Measurements from ENCODE around the gene GSKIP.

GSKIP gene

GRCh38 chr14:96363751-96364336 is 518 bp downstream of the GSKIP start:
- Histone ChIP-seq H3K36me3 (no peaks in the 10 kb centered on the region), H3K27ac (peak overlapping the region; percentile 94), H3K27me3 (no peaks in the 10 kb centered on the region), H3K4me3 (ENCODE audit: low read depth in 1 of 2, low read length in 1 of 2) (peak overlapping the region; percentile 97), H3K9me3 (no peaks in the 10 kb centered on the region), H3K4me1 (ENCODE audit: control insufficient read depth in 1 of 2, insufficient read depth in 1 of 2, low read depth in 1 of 2, low read length in 1 of 2) (peaks cover 34 to 37% of the 10 kb centered on the region in 2 experiments)
- TF ChIP-seq, protein P1, sequence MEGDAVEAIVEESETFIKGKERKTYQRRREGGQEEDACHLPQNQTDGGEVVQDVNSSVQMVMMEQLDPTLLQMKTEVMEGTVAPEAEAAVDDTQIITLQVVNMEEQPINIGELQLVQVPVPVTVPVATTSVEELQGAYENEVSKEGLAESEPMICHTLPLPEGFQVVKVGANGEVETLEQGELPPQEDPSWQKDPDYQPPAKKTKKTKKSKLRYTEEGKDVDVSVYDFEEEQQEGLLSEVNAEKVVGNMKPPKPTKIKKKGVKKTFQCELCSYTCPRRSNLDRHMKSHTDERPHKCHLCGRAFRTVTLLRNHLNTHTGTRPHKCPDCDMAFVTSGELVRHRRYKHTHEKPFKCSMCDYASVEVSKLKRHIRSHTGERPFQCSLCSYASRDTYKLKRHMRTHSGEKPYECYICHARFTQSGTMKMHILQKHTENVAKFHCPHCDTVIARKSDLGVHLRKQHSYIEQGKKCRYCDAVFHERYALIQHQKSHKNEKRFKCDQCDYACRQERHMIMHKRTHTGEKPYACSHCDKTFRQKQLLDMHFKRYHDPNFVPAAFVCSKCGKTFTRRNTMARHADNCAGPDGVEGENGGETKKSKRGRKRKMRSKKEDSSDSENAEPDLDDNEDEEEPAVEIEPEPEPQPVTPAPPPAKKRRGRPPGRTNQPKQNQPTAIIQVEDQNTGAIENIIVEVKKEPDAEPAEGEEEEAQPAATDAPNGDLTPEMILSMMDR (IDR thresholded peaks at IDR 0.05): no peak

- Histone ChIP-seq H3K4me3 (ENCODE audit: low read depth in 1 of 2, low read length in 1 of 2) (no peak overlapping the region), H3K36me3 (no peaks in the 10 kb centered on the region), H3K4me1 (ENCODE audit: control insufficient read depth in 1 of 2, insufficient read depth in 1 of 2, low read depth in 1 of 2, low read length in 1 of 2) (peaks cover 34 to 37% of the 10 kb centered on the region in 2 experiments), H3K9me3 (no peaks in the 10 kb centered on the region), H3K27ac (no peak overlapping the region), H3K27me3 (no peaks in the 10 kb centered on the region)
- TF ChIP-seq, protein P1 (IDR thresholded peaks at IDR 0.05): no peak
These were observed 1.6 kb downstream of the GSKIP start for GRCh38 chr14:96364962-96365361.

DNA sequence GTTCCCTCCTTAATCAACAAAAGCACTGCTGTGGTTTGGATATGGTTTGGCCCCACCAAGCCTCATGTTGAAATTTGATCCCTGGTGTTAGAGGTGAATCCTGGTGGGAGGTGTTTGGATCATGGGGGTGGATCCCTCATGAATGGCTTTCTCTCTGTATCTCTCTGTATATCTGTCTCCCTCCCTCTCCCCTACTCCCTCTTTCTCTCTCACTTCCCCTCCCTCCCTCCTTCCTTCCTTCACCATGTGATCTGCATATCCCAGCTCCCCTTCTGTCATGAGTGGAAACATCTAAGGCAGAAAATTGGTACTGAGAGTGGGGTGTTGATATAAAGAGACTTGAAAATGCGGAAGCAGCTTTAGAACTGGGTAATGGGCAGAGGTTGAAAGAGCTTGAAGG is 5.2 kb downstream of the GSKIP start:
- no peaks in the 10 kb centered on the region for H3K36me3 ChIP-seq
- H3K4me1 ChIP-seq (ENCODE audit: control insufficient read depth in 1 of 2, insufficient read depth in 1 of 2, low read depth in 1 of 2, low read length in 1 of 2): peaks cover 15 to 19% of the 10 kb centered on the region in 2 experiments
- TF ChIP-seq, protein P1 (IDR thresholded peaks at IDR 0.05): no peak
- H3K27ac ChIP-seq: no peak overlapping the region
- no peaks in the 10 kb centered on the region for H3K9me3 ChIP-seq
- no peak overlapping the region for H3K4me3 ChIP-seq (ENCODE audit: low read depth in 1 of 2, low read length in 1 of 2)
- no peaks in the 10 kb centered on the region for H3K27me3 ChIP-seq

- Histone ChIP-seq H3K4me1 (ENCODE audit: control insufficient read depth in 1 of 2, insufficient read depth in 1 of 2, low read depth in 1 of 2, low read length in 1 of 2) (peaks cover 0 to under 1% of the 10 kb centered on the region in 2 experiments), H3K36me3 (peaks cover under 1% of the 10 kb centered on the region), H3K4me3 (ENCODE audit: low read depth in 1 of 2, low read length in 1 of 2) (no peak overlapping the region), H3K27ac (no peak overlapping the region), H3K9me3 (no peaks in the 10 kb centered on the region), H3K27me3 (no peaks in the 10 kb centered on the region)
- TF ChIP-seq, protein P1 (IDR thresholded peaks at IDR 0.05): no peak
These were observed 7.2 kb downstream of the GSKIP start for GRCh38 chr14:96370528-96370927.

- H3K27me3 ChIP-seq: no peaks in the 10 kb centered on the region
- TF ChIP-seq, protein P1 (IDR thresholded peaks at IDR 0.05): no peak
These were observed 10.2 kb downstream of the GSKIP start for GRCh38 chr14:96373538-96373937.

More at GRCh38 chr14:96373538-96373937, 10.2 kb downstream of the GSKIP start:
- Histone ChIP-seq H3K4me1 (ENCODE audit: control insufficient read depth in 1 of 2, insufficient read depth in 1 of 2, low read depth in 1 of 2, low read length in 1 of 2) (no peaks in the 10 kb centered on the region), H3K9me3 (no peaks in the 10 kb centered on the region), H3K27ac (no peak overlapping the region), H3K4me3 (ENCODE audit: low read depth in 1 of 2, low read length in 1 of 2) (no peak overlapping the region), H3K36me3 (peaks cover 6% of the 10 kb centered on the region)

Measured in neutrophil (primary cell).